ENCODE data around the gene SLC39A3. TPM values are rescaled to one million over a fixed set of nuclear protein-coding genes. Genes with fewer than 3 reads are reported as not detected.
"Not testable (repeated sequence)": the region's sequence is repeated elsewhere in the genome, so short reads cannot be mapped to it uniquely, and the experiment has no call there.

SLC39A3 gene
- total RNA-seq, 2 experiments from 2014 or later: 20.1 to 23.2 TPM

DNA sequence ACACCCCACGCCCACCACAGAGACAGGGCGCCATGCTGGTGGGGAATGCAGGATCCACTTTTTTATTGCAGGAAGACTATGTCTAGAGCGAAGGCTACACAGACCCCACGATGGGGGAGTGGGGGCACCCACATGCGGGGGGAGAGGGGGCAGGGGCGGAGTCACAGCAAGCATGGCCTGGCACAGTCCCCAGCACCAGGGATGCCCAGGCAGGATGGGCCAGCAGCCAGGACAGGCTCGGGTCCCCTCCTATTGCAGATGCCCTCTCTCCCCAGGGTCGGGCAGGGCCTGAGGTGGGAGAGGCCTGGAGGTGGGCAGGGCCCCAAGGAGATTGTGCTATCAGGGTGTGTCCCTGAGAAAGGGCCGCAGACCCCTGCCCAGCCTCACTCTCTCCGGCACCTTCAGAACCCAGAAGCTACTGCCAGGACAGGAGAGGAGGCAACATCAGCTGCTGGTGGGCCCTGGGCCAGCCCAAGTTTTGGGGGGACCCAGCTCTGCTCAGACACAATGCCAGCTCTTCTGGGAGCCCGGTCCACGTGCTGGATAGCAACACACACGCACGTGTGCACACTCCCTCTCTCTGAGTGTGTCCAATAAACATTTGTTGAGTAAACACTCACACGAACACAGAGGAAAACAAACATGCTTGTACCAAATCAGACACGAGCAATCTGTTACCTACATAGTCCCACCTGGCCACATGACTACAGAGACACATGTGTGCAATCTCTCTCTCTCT, 25.1 kb downstream of the SLC39A3 start:
- CTCF ChIA-PET: no interaction called here
- Mint-ChIP-seq H3K27me3 (ENCODE audit: low read depth) (peaks cover 9% of the 10 kb centered on the region), H3K27ac (no peak overlapping the region)

DNA sequence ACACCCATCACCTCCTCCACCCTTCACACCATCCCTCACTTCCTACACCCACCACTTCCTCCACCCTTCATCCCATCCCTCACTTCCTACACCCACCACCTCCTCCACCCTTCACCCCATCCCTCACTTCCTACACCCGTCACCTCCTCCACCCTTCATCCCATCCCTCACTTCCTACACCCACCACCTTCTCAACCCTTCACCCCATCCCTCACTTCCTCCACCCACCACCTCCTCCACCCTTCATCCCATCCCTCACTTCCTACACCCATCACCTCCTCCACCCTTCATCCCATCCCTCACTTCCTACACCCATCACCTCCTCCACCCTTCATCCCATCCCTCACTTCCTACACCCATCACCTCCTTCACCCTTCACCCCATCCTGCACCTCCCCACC, 25.7 kb downstream of the SLC39A3 start:
- not testable (repeated sequence) for DNase-seq; H3K36me3 Mint-ChIP-seq (ENCODE audit: low read depth)

More for the DNA sequence above, 25.1 kb downstream of the SLC39A3 start:
- peaks cover 3% of the 10 kb centered on the region for H3K4me1 Mint-ChIP-seq (ENCODE audit: low read depth)
- no peak overlapping the region for H3K4me3 Mint-ChIP-seq
- intact Hi-C loops (cut with micrococcal nuclease): no loop called here
- no peak for DNase-seq
- no peaks in the 10 kb centered on the region for H3K36me3 Mint-ChIP-seq (ENCODE audit: low read depth)
- H3K9me3 Mint-ChIP-seq: peaks cover 9% of the 10 kb centered on the region

DNA sequence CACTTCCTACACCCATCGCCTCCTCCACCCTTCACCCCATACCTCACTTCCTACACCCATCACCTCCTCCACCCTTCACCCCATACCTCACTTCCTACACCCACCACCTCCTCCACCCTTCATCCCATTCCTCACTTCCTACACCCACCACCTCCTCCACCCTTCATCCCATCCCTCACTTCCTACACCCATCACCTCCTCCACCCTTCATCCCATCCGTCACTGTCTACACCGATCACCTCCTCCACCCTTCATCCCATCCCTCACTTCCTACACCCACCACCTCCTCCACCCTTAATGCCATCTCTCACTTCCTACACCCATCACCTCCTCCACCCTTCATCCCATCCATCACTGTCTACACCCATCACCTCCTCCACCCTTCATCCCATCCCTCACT, 26.6 kb downstream of the SLC39A3 start:
- H3K9me3 Mint-ChIP-seq; H3K4me1 Mint-ChIP-seq (ENCODE audit: low read depth); H3K27ac Mint-ChIP-seq; CTCF ChIA-PET; H3K27me3 Mint-ChIP-seq (ENCODE audit: low read depth); intact Hi-C loops (cut with micrococcal nuclease); H3K4me3 Mint-ChIP-seq; DNase-seq; H3K36me3 Mint-ChIP-seq (ENCODE audit: low read depth): not testable (repeated sequence)

More for the DNA sequence above, 25.7 kb downstream of the SLC39A3 start:
- H3K27me3 Mint-ChIP-seq (ENCODE audit: low read depth); intact Hi-C loops (cut with micrococcal nuclease); H3K9me3 Mint-ChIP-seq; H3K27ac Mint-ChIP-seq; H3K4me3 Mint-ChIP-seq; CTCF ChIA-PET; H3K4me1 Mint-ChIP-seq (ENCODE audit: low read depth): not testable (repeated sequence)

- no peak for DNase-seq
- CTCF ChIA-PET: no interaction called here
- peaks cover 9% of the 10 kb centered on the region for H3K9me3 Mint-ChIP-seq
- H3K4me3 Mint-ChIP-seq: no peak overlapping the region
- intact Hi-C loops (cut with micrococcal nuclease): no loop called here
- H3K27me3 Mint-ChIP-seq (ENCODE audit: low read depth): no peaks in the 10 kb centered on the region
- H3K27ac Mint-ChIP-seq: no peak overlapping the region
- H3K4me1 Mint-ChIP-seq (ENCODE audit: low read depth): peaks cover 2% of the 10 kb centered on the region
- no peaks in the 10 kb centered on the region for H3K36me3 Mint-ChIP-seq (ENCODE audit: low read depth)
Observed at GRCh38 chr19:2711875-2712205, 28.0 kb downstream of the SLC39A3 start.

GRCh38 chr19:2711172-2711874, 28.5 kb downstream of the SLC39A3 start:
- intact Hi-C loops (cut with micrococcal nuclease): no loop called here
- no peak overlapping the region for H3K27ac Mint-ChIP-seq
- peaks cover 2% of the 10 kb centered on the region for H3K4me1 Mint-ChIP-seq (ENCODE audit: low read depth)
- no peaks in the 10 kb centered on the region for H3K27me3 Mint-ChIP-seq (ENCODE audit: low read depth)
- no peak overlapping the region for H3K4me3 Mint-ChIP-seq
- H3K9me3 Mint-ChIP-seq: peaks cover 9% of the 10 kb centered on the region
- H3K36me3 Mint-ChIP-seq (ENCODE audit: low read depth): no peaks in the 10 kb centered on the region
- CTCF ChIA-PET: interaction anchor here (1.1 kb wide), 1 partner anchor 63 kb away, joined by 4 read pairs; no protein-coding TSS in a partner anchor
- no peak for DNase-seq

- no peak overlapping the region for H3K4me3 Mint-ChIP-seq
- CTCF ChIA-PET: interaction anchor here (0.6 to 1.1 kb wide), 2 partner anchors 58 to 649 kb away, joined by 3 to 5 read pairs; no protein-coding TSS in a partner anchor
- no peak overlapping the region for H3K27ac Mint-ChIP-seq
- H3K4me1 Mint-ChIP-seq (ENCODE audit: low read depth): peaks cover 9% of the 10 kb centered on the region
- intact Hi-C loops (cut with micrococcal nuclease): no loop called here
- no peaks in the 10 kb centered on the region for H3K9me3 Mint-ChIP-seq
- no peak for DNase-seq
- H3K27me3 Mint-ChIP-seq (ENCODE audit: low read depth): no peaks in the 10 kb centered on the region
- H3K36me3 Mint-ChIP-seq (ENCODE audit: low read depth): no peaks in the 10 kb centered on the region
Observed at GRCh38 chr19:2706251-2706650, 33.6 kb downstream of the SLC39A3 start.

DNA sequence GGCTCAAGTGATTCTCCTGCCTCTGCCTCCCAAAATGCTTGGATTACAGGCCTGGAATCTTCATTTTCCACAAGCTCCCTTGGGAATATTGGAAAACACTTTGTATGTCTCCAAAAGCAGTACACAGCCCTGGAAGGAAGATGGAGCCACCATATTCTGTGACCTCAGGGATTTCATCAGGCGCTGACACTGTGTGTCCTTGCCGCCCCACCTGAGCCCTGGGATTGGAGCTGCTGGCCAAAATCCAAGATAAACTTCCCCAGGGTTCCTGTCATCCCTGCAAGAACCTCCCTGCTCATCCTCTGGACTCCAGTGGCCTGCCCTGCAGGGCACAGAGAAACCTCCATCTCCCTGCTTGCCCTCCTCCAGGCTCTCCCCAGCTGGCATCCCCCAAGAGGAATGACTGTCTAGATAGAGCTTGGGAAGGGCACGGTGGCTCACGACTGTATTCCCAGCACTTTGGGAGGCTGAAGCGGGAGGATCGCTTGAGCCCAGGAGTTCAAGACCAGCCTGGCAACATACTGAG, 36.1 kb downstream of the SLC39A3 start:
- CTCF ChIA-PET: interaction anchor here (0.7 to 1.4 kb wide), 2 partner anchors 42 to 45 kb away, joined by 3 to 5 read pairs; no protein-coding TSS in a partner anchor
- Mint-ChIP-seq H3K4me1 (ENCODE audit: low read depth) (peaks cover 20% of the 10 kb centered on the region), H3K27me3 (ENCODE audit: low read depth) (no peaks in the 10 kb centered on the region), H3K4me3 (no peak overlapping the region), H3K9me3 (no peaks in the 10 kb centered on the region), H3K27ac (no peak overlapping the region), H3K36me3 (ENCODE audit: low read depth) (no peaks in the 10 kb centered on the region)
- DNase-seq: no peak
- intact Hi-C loops (cut with micrococcal nuclease): no loop called here

DNA sequence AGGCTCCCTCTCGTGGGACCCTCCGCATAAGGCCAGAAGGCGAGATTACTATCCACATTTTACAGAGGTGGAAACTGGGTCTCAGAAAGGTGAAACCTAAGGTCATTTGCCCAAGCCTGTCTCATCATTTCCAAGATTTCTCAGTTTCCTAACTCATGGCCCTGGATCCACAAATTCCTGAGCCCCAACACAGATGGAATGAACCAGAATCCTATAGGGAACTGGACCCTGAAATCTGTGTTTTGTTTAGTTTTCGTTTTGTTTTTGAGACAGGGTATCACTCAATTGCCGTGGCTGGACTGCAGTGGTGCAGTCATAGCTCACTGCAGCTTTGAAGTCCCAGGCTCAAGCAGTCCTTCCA, 36.8 kb downstream of the SLC39A3 start:
- Mint-ChIP-seq H3K27me3 (ENCODE audit: low read depth) (no peaks in the 10 kb centered on the region), H3K4me3 (peak overlapping the region; percentile 51), H3K36me3 (ENCODE audit: low read depth) (no peaks in the 10 kb centered on the region), H3K27ac (no peak overlapping the region), H3K4me1 (ENCODE audit: low read depth) (peaks cover 25% of the 10 kb centered on the region), H3K9me3 (no peaks in the 10 kb centered on the region)
- DNase-seq: no peak
- intact Hi-C loops (cut with micrococcal nuclease): no loop called here
- CTCF ChIA-PET: interaction anchor here (1.4 kb wide), 1 partner anchor 41 kb away, joined by 5 read pairs; no protein-coding TSS in a partner anchor

GRCh38 chr19:2702170-2703076, 37.4 kb downstream of the SLC39A3 start, which contains the start of gene GNG7:
Gene GNG7 (minus strand): TSS chr19:2702694. CDS start chr19:2520688, 182,006 bp downstream.
- peaks cover 25% of the 10 kb centered on the region for H3K4me1 Mint-ChIP-seq (ENCODE audit: low read depth)
- no peak within 1 kb of the TSS for H3K27ac Mint-ChIP-seq
- CTCF ChIA-PET: interaction anchor here (1.4 kb wide), 1 partner anchor 41 kb away, joined by 5 read pairs; no protein-coding TSS in a partner anchor
- peak; percentile 96 for DNase-seq
- H3K9me3 Mint-ChIP-seq: no peaks in the 10 kb centered on the region
- no peaks in the 10 kb centered on the region for H3K27me3 Mint-ChIP-seq (ENCODE audit: low read depth)
- no peaks in the 10 kb centered on the region for H3K36me3 Mint-ChIP-seq (ENCODE audit: low read depth)
- intact Hi-C loops (cut with micrococcal nuclease): no loop called here
- H3K4me3 Mint-ChIP-seq: peak within 1 kb of the TSS; percentile 57

DNA sequence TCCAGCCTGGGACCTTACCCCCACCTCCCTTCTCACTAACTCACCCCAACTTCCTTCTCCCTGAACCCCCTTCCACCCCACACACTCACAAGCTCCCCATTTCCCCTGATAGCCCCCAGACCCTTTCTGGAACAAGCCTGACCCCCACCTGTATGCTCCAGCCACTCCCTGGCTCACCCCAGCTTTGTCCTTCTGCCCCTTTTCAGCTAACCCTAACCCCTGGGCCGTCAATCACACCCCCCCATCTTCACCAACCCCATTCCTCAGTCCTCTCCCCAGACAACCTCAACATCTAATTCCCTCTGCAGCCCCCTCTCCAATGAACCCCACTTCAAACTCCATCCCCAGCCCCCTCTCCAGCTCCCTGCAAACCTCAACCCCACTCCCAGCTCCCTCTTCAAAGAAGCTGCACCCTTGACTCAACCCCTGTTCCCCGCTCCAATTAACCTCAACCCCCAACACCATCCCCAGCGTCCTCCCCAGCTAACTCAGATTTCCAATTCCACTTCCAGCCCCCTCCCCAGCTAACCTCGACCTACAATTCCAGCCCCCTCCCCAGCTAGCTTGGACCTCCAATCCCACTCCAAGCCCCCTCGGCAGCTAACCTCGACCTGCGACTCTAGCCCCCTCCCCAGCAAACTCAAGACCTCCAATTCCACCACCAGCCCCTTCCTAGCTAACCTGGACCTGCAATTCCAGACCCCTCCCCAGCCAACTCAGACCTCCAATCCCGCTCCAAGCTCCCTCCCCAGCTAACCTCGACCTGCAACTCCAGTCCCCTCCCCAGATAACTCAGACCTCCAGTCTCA, 38.3 kb downstream of the SLC39A3 start:
- intact Hi-C loops (cut with micrococcal nuclease): no loop called here
- CTCF ChIA-PET: interaction anchor here (0.7 kb wide), 1 partner anchor 23 kb away, joined by 3 read pairs; no protein-coding TSS in a partner anchor

GRCh38 chr19:2700660-2701360, 39.0 kb downstream of the SLC39A3 start:
- no peak overlapping the region for H3K4me3 Mint-ChIP-seq
- H3K27me3 Mint-ChIP-seq (ENCODE audit: low read depth): no peaks in the 10 kb centered on the region
- H3K4me1 Mint-ChIP-seq (ENCODE audit: low read depth): peaks cover 25% of the 10 kb centered on the region
- intact Hi-C loops (cut with micrococcal nuclease): no loop called here
- no peaks in the 10 kb centered on the region for H3K36me3 Mint-ChIP-seq (ENCODE audit: low read depth)
- no peaks in the 10 kb centered on the region for H3K9me3 Mint-ChIP-seq
- DNase-seq: no peak
- CTCF ChIA-PET: interaction anchor here (0.7 kb wide), 1 partner anchor 22 kb away, joined by 3 read pairs; no protein-coding TSS in a partner anchor
- no peak overlapping the region for H3K27ac Mint-ChIP-seq

More for the DNA sequence above, 38.3 kb downstream of the SLC39A3 start:
- Mint-ChIP-seq H3K9me3 (no peaks in the 10 kb centered on the region), H3K27ac (no peak overlapping the region), H3K4me3 (peak overlapping the region; percentile 57), H3K27me3 (ENCODE audit: low read depth) (no peaks in the 10 kb centered on the region), H3K36me3 (ENCODE audit: low read depth) (no peaks in the 10 kb centered on the region), H3K4me1 (ENCODE audit: low read depth) (peaks cover 25% of the 10 kb centered on the region)
- DNase-seq: no peak

Measured in activated naive CD4-positive, alpha-beta T cell treated with anti-CD3 and anti-CD28 coated beads for 36 hours (primary cell).